Ureter (tissue), 1 donor: Measurements from ENCODE around the gene UNC45A. TPM values are rescaled to one million over a fixed set of nuclear protein-coding genes. Genes with fewer than 3 reads are reported as not detected.

Experiments used
- DNase-seq: peaks from one replicate; pipeline ENCODE4 v3.0.0-alpha.2; 2020; ENCODE audit warnings: low spot score
- total RNA-seq: library from RNA; stranded (reverse); gene quantifications from one replicate; pipeline ENCODE4 v1.2.4, GENCODE V29; 2023
- donor health status: DM: yes; HTN: yes; CAD: no.

UNC45A gene
- total RNA-seq, 1 donor from 2014 or later, result 77.0 TPM

GRCh38 chr15:90959894-90960293 lies 24.8 kb downstream of the UNC45A start:
- DNase-seq, result peak; percentile 50

GRCh38 chr15:90960298-90961091 lies 25.4 kb downstream of the UNC45A start:
- DNase-seq, result no peak

- DNase-seq, result no peak
Observed at GRCh38 chr15:90962021-90962420, 26.9 kb downstream of the UNC45A start.

- DNase-seq, result no peak
Observed at GRCh38 chr15:90966262-90966661, 31.2 kb downstream of the UNC45A start.

GRCh38 chr15:90967206-90967605 lies 32.1 kb downstream of the UNC45A start:
- DNase-seq, result no peak

- no peak for DNase-seq
Observed at GRCh38 chr15:90968434-90968833, 33.3 kb downstream of the UNC45A start.

GRCh38 chr15:90970274-90970673 lies 35.2 kb downstream of the UNC45A start:
- DNase-seq, result no peak

GRCh38 chr15:90972133-90972532 lies 37.0 kb downstream of the UNC45A start:
- no peak for DNase-seq

- no peak for DNase-seq
Observed at GRCh38 chr15:90974216-90974615, 39.1 kb downstream of the UNC45A start.

GRCh38 chr15:90979582-90979981 lies 44.5 kb downstream of the UNC45A start:
- no peak for DNase-seq

- no peak for DNase-seq
Observed at GRCh38 chr15:90981681-90982080, 46.6 kb downstream of the UNC45A start.

- DNase-seq, result no peak
Observed at GRCh38 chr15:90982135-90982534, 47.0 kb downstream of the UNC45A start.

- DNase-seq, result no peak
Observed at GRCh38 chr15:90986790-90987507, 51.9 kb downstream of the UNC45A start.

GRCh38 chr15:90987561-90988141 lies 52.6 kb downstream of the UNC45A start:
- no peak for DNase-seq

GRCh38 chr15:90988296-90988695 lies 53.2 kb downstream of the UNC45A start:
- no peak for DNase-seq

- DNase-seq, result no peak
Observed at GRCh38 chr15:90989040-90989768, 54.1 kb downstream of the UNC45A start.

- DNase-seq, result no peak
Observed at GRCh38 chr15:90990446-90990845, 55.4 kb downstream of the UNC45A start.

GRCh38 chr15:90991587-90992285 lies 56.7 kb downstream of the UNC45A start:
- no peak for DNase-seq

GRCh38 chr15:90994059-90994416 lies 59.0 kb downstream of the UNC45A start:
- DNase-seq, result no peak

GRCh38 chr15:90994417-90995311 lies 59.6 kb downstream of the UNC45A start, which contains the start of gene PRC1:
TSS of gene PRC1 (minus strand) at chr15:90994535. CDS start at chr15:90994417, 118 bp downstream.
- DNase-seq, result peak; percentile 98
